Cortex of kidney (tissue), 1 donor: ENCODE data around the gene RAD21L1.
"Not testable (repeated sequence)": the region's sequence is repeated elsewhere in the genome, so short reads cannot be mapped to it uniquely, and the experiment has no call there.

Source experiments
- DNase-seq: peaks from one replicate; lab custom pipeline; 2025; lab: John Stamatoyannopoulos, UW

Gene RAD21L1

DNA sequence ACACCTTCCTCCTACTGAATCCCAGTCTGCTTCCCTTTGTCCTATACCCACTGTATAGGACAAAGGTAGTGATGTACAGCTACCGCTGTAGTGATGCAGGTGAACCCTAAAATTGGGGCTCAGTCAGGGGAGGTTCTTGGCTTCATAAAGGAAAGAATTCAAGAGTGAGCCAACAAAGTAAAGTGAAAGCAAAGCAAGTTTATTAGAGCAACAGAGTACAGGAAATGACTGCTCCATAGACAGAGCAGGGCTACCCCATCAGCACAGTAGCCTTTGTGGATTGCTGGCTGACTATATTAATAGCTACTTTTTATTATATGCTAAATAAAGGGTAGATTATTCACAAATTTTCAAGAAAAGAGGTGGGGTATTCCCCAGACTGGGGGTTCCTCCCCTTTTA is 25.9 kb upstream of the RAD21L1 start:
- no peak for DNase-seq

DNA sequence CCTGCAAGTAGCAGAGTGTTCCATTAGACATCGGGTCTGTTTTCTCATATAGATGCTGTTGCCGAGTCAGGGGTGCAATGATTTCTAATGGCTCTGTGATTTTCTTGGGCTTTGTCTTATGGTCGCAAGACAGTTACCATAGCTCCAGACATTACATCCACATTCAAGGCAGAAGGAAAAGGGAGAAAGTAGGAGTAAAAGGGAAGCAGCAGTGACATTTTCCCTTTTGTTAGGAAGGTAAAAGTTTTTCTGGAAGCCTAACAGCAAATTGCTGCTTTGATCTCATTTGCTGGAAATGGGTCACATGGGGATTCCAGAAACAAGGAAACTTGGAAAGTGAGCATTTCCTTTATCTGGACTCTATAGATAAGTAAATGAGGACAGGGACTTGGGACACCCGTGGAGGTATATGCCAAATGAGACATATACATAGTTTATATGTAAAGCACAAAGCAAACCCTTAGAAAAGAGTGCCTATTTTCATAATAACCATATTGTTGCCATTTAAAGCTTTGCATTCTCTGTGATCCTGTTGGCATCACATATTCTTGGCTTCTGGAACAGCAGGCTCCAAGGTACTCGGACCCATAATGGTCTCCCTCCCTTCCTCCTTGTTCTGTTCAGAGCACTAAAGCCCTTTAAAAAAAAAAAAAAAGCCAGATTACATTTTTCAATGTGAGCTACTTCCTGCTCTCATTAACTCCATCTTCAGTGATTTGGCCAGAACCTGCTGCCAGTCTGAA is 22.9 kb upstream of the RAD21L1 start, which contains the start of gene C20orf202:
Gene C20orf202, plus strand, starts transcription at position 693 of the 743 bp plus-strand sequence. CDS start 132 bp downstream, outside the sequence.
- no peak for DNase-seq

- DNase-seq = no peak
These were observed 22.2 kb upstream of the RAD21L1 start for GRCh38 chr20:1203630-1204029.

DNA sequence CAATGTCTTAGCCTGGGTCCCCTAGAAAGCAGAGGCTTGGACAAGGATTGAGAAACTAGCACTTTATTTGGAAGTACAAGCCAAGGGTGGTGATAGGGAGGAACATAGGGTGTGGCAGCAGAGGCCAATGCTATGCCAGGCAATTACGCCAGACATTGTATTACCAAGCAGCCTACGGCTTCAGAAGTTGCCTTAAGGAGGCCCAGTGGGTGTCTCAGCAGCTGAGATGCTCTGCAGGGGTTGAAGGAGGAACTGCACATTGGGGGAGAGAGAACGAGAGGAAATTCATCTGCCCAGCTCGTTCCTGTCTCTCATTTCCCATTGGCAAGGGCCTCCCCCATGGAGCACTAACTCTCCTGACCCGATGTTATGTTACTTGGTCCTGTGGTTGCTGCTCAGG is 21.7 kb upstream of the RAD21L1 start:
- no peak for DNase-seq

DNA sequence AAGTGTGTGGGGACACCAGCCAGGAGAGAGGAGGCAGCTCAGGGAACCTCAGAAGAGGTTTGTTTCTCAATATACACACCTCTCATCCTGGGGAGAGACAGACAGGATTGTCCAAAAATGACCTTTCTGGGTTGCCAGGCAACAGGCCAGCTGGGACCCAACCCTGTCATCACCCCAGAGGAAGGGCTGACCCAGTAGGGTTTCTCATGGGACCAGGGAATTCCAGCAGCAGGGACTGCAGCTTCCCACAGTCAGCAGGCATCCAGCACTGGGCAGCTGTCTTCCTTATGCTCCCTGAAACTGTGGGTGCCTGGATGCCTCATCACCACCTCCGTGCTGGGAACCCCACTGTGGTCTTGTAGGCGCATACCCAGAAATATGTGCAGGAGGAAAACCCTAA is 21.3 kb upstream of the RAD21L1 start:
- no peak for DNase-seq

GRCh38 chr20:1205802-1206201 is 20.0 kb upstream of the RAD21L1 start:
- no peak for DNase-seq

GRCh38 chr20:1206366-1207148 is 19.3 kb upstream of the RAD21L1 start:
- no peak for DNase-seq

GRCh38 chr20:1207293-1207878 is 18.5 kb upstream of the RAD21L1 start:
- no peak for DNase-seq

- DNase-seq = no peak
These were observed 16.1 kb upstream of the RAD21L1 start for GRCh38 chr20:1209447-1210387.

GRCh38 chr20:1210501-1210900 is 15.3 kb upstream of the RAD21L1 start:
- DNase-seq = no peak

GRCh38 chr20:1212023-1212422 is 13.8 kb upstream of the RAD21L1 start:
- no peak for DNase-seq

DNA sequence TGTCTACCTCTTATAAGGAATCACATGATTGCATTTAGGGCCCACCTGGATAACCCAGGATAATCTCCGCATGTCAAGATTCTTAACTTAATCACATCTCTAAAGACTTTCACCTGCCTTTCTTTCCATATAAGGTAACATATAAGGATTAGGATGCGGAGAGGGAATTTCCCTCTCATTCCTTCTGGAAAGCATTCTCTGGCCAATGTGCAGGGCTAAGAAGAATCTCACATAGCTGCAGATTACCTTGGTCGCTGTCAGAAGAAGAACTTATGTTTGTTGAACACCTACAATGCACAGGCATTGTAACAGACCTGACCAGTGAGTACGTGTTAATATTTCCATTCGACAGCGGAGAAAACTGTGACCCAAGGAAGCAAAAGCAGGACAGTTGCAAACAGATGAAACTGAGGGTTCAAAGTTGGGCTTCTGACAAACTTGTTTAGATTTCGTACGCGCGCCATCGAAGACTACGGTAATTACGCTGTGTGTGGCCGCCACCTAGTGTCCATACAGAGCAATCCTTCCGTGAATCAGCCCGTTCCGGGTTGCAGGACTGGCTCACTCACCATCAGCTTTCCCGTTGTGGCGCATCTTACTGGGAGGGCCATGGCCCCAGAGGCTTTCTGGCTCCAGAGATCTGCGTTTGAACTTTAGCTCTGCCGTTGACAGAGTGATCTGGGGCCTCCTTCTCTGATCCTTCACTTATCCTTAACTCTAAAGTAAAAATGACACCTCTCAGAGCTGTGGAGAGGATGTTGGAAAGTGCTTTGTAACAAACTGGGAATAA is 13.0 kb upstream of the RAD21L1 start:
- no peak for DNase-seq

- DNase-seq = no peak
These were observed 11.0 kb upstream of the RAD21L1 start for GRCh38 chr20:1214838-1215261.

GRCh38 chr20:1215386-1216170 is 10.3 kb upstream of the RAD21L1 start:
- no peak for DNase-seq

- DNase-seq = not testable (repeated sequence)
These were observed 9.1 kb upstream of the RAD21L1 start for GRCh38 chr20:1216527-1217427.

- not testable (repeated sequence) for DNase-seq
These were observed 3.1 kb upstream of the RAD21L1 start for GRCh38 chr20:1222750-1223149.

DNA sequence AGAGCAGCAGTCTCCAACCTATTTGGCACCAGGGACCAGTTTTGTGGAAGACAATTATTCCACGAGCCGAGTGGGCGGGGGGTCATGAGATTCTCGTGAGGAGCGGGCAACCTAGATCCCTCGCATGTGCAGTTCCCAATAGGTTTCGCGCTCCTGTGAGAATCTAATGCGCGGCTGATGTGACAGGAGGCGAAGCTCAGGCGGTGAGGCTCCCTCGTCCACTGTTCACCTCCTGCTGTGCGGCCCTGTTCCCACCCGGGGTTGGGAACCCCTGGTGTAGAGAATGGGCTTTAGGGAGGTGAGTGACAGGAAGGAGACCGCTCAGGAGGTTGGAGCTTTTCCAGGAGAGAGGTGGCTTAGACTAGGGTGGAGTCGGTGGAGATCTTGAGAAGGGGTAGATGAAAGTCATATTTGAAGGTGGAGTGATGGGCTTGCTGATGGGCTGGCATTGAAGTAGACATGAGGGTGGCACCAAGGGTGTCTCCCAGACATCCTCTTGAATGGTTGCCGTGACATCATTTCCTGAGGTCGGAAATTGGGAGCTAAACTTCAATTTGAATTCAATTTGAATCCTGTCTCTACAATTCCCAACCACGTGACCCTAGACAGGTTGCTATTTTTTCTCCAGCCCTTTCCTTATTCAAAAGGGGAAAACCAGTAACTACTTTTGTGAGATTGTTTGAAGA is 1.5 kb upstream of the RAD21L1 start:
- DNase-seq = no peak

DNA sequence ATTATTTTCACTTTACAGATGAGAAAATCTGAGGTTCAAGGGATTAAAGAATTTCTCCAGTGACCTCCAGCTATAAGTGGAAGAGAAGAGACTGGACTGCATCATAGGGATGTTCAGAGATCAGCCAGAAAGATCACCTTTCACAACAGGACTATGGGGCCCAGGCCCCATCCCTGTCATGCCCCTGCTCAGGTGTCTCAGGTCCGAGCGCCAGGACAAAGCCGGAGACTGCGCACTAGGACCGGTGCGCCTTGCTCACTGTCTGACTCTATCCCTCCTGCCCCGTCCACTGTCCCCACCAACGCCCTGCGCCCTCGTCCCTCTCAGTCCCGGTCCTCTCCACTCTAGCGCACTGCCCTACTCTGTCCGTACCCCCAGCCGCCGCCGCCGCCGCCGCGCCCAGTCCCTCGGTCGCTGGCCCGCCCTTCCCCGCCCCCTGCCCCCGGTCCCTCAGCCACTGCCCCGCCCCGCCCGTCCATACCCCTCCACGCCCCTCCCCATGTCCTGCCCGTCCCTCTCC is 521 bp upstream of the RAD21L1 start:
- no peak for DNase-seq
